HL-60 (cell line): ENCODE measurements around the gene RNF138.

Source experiments
- CTCF ChIP-seq: IDR thresholded peaks from one replicate; pipeline ENCODE4 v1.5.1; 2011; ENCODE audit warnings: low read length, control low read depth, inconsistent platforms; ENCODE audit not compliant: insufficient read depth
- GABPA ChIP-seq: IDR thresholded peaks from 2 replicates; pipeline ENCODE4 v1.6.1; 2012; ENCODE audit warnings: low read depth
- POLR2AphosphoS5 ChIP-seq: IDR thresholded peaks from 2 replicates; pipeline ENCODE4 v1.6.1; 2012; ENCODE audit warnings: low read depth
- REST ChIP-seq: IDR thresholded peaks from 2 replicates; pipeline ENCODE4 v1.6.1; 2012; ENCODE audit warnings: low read depth; ENCODE audit not compliant: insufficient replicate concordance
- SPI1 ChIP-seq: IDR thresholded peaks from 2 replicates; pipeline ENCODE4 v1.6.1; 2012; ENCODE audit warnings: low read depth, mild to moderate bottlenecking, borderline replicate concordance

- TF ChIP-seq REST, result peak; percentile 49
- peak; percentile 95 for TF ChIP-seq POLR2AphosphoS5
- no peak for TF ChIP-seq CTCF
- TF ChIP-seq GABPA, result 0 out of 2 replicates have a peak, but pooled peaks have one; percentile 12
- no peak for TF ChIP-seq SPI1
Observed at GRCh38 chr18:32091724-32092421, at the start of gene RNF138.
